LNCAP (cell line): ENCODE data around the gene SLC24A3.

Source experiments
- CTCF ChIP-seq: fragments of 450-650 bp; IDR thresholded peaks from 2 replicates; pipeline ENCODE4 v1.5.1; 2017; ENCODE audit warnings: mild to moderate bottlenecking

SLC24A3 gene

GRCh38 chr20:19212469-19212815 lies at the start of gene SLC24A3:
Gene SLC24A3 (plus strand): TSS chr20:19212642.
- no peak for TF ChIP-seq CTCF

GRCh38 chr20:19170148-19170547 lies 42.3 kb upstream of the SLC24A3 start:
- TF ChIP-seq CTCF: no peak

- TF ChIP-seq CTCF: no peak
Observed at GRCh38 chr20:19172637-19173036, 39.8 kb upstream of the SLC24A3 start.

GRCh38 chr20:19176470-19177052 lies 35.9 kb upstream of the SLC24A3 start:
- no peak for TF ChIP-seq CTCF

- TF ChIP-seq CTCF: no peak
Observed at GRCh38 chr20:19181552-19181951, 30.9 kb upstream of the SLC24A3 start.

- TF ChIP-seq CTCF: 0 out of 2 replicates have a peak, but pooled peaks have one; percentile 16
Observed at GRCh38 chr20:19185083-19185482, 27.4 kb upstream of the SLC24A3 start.

GRCh38 chr20:19193349-19193748 lies 19.1 kb upstream of the SLC24A3 start:
- no peak for TF ChIP-seq CTCF

GRCh38 chr20:19205981-19206396 lies 6.5 kb upstream of the SLC24A3 start:
- peak; percentile 92 for TF ChIP-seq CTCF
